ENCODE data around the gene CCDC150.
A peak's percentile ranks its signal among the peaks of the same experiment; 100 is the strongest.
"Not testable (repeated sequence)": the region's sequence is repeated elsewhere in the genome, so short reads cannot be mapped to it uniquely, and the experiment has no call there.

Gene CCDC150

DNA sequence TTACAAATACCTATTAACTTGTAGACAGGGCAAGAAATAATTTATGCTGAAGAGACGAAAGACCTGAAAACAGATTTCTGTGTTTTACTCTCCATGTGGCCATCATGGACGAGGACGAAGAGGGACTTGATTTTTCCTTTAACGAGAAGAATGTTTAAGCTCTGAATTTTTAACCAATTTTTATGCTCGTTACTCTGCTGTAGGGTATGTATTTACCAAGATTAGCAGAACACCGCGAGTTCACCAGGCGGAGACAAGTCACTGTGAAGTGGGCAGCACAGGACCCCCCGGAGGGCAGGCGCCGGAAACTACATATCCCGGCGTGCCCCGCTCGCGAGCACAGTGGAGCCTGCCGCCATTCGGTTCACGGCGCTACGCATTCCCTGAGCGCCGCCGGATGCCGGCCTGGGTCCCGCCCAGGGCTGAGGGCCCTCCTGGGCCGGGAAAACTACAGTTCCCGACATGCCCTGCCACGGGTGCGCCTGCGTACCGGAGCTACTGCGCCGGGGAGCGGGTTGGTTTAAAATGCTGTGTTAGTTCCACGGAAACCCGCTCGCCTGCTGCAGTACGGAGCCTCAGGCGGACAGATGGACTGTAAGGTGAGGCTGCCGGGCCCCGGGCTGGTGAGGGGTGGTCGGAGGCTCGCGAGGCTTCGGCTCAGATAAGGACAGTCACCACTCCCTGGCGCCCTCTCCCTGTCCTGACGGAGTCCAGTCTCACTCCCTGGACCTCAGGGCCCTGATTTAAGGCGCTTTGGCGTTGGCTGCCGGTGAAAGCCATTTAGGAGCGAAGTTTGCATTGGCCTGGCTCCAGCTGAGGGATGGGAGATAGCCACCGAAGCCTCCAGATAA lies at the start of gene CCDC150:
TSS of gene CCDC150 (plus strand) at position 536 of the 851 bp plus-strand sequence. CDS start at position 588, 52 bp downstream.
- peak; percentile 88 to 92 for DNase-seq

DNA sequence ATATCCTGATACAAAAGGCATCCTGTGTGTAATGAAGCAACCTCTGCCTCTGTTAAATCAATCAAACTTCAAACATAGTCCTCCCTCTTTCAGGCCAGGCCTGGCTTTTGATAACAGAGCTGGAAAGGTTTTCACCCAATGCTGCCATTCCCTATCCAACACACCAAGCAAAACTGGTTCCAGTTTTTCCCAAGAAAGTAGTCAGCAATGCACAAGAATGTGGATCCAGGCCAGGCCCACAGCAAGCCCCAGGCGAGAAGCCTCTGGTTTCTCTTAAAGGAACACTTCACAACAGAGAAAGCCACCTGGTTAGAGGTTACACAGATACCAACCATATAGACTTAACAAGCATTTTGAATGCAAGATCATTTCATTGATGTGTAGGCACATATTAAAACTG lies 49.2 kb upstream of the CCDC150 start:
- DNase-seq, result no peak

DNA sequence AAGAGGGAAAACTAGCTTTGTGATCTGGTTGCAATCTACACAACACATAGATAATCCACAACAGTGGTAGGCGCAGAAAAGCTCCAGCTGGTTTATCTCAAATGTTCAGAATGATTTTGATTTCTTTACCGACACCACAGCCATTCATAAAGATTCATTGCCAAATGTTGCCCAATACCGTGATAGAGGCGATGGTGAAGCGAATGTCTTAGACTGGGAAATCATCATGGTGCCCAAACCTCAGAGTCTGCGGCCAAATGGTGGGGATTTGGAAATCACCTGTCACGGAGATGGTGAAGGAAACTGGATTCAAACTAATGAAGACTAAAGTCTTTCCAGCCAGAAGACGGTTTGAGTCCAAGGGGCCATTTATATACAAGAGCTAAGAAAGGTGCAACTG lies 48.5 kb upstream of the CCDC150 start:
- no peak for DNase-seq

DNA sequence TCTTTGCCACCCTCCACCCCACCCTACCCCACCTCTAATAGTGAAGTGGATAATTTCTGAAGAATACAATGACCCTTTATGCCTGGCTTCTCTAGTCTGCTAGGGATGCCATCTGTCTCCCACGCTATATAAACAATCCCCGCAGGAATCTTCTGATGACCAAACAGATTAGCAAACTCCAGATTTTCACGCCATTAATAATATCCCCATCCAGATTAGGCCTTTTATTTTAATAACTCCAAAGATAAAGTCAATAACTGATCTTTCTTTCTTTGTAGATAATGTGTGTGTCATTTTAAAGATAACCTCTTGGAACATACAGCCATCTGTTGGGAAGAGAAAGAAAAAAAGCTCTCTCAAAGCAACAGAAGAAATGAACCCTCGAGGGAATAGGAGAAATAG lies 47.9 kb upstream of the CCDC150 start:
- DNase-seq, result peak in 1 of 2 donors; percentile 71

DNA sequence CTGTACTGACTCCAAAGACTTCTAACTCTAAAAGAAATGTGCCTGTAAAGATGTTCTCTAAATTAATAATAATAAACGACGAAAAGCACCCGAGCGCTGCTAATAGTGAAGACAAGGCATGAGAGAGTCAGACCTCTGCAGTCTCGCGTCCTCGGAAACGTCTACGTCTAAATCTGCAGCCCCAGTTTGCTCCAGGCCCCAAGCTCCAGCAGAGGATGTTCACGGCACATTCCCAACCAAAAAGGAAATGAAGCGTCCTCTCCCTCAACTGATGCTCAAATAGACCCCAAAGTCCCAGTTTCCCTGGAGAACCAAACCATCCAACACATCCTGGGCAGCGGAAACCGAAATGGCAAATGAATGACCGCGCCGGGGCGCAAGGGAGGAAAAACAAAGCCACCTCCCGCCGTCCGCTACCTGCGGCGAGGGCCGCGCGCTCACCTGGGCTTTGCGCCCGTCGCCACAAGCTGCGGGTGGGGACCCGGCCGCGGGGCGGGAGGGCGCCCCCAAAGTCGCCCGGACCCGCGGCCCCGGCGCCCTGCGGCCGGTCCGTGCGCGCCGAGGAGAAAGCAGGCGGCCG lies 47.1 kb upstream of the CCDC150 start:
- DNase-seq, result peak; percentile 49 to 55

DNA sequence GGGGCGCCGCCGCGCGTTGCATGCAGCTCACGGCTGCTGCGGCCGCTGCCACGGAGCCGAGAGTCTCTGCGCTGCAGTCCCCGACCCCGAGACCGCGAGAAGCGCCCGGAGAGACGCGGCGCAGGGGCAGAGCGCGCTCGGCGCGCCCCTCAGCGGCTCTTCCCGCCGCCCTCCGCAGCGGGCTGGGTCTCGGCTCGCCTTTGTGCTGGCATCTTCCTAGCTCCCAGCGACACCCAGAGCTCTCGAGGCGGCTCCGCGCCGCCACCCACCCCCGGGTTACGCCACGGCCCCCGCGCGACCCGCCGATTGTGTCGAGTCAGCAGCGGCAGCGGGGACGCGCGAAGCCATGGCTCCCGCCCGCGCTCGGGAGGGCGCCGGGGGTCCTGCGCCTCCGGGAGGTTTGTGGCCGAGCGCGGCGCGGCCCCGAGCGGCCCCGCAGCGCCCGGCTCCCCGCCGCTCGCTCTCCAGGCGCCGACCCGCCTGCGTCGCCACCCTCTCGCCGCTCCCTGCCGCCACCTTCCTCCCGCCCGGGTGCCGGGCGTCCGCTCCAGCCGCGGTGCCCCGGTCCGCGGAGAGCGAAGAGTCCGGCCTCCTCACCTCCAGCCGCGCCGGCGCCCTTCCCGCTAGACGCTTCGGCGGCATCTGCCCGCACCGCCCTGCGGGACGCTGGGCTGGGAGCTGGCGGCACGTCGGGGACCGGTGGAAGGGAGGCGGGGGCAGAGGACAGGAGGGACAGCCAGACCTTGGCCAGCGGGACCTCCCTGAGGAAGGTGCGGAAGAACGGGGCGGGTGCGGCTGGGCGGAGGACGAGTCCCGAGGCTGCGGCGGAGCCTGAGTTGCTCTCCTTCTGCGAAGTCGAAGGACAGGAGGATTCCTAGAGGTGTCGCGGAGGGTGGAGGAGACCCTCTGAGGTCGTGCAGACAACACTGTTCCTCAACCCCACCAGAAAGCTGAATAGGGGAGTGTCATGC lies 46.3 kb upstream of the CCDC150 start, which contains the start of gene HECW2:
TSS of gene HECW2 (minus strand) at position 644 of the 971 bp plus-strand sequence.
- peak; percentile 69 to 81 for DNase-seq

DNA sequence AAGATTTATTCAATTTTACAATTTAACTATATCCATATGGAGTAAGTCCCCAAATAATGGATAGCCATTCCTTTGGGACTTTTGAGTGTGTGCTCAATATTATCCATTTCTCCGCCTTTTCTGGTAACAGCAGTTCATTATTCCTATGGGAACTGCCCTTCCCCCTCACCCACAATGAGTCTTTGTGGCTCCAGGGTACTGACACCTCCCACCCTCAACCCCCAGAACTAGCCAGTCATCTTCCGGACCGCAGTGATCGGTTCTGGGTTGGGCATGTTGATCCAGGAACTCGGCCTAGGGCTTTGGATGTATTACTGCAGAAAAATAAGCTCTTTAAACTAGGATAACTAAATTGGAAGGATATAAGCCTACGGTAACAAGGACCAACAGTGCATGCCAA lies 45.4 kb upstream of the CCDC150 start:
- peak; percentile 71 to 72 for DNase-seq

DNA sequence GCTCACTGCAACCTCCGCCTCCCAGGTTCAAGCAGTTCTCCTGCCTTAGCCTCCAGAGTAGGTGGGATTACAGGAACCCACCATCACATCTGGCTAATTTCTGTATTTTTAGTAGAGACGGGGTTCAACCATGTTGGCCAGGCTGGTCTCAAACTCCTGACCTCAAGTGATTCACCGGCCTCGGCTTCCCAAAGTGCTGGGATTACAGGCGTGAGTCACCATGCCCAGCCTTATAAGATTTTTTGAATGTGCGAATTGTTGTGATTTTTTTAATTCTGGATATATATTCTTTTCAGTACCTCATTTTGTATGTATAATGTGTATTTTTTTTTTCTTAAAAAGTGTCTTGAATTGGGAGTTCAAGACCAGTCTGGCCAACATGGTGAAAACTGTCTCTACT lies 42.0 kb upstream of the CCDC150 start:
- DNase-seq, result no peak

DNA sequence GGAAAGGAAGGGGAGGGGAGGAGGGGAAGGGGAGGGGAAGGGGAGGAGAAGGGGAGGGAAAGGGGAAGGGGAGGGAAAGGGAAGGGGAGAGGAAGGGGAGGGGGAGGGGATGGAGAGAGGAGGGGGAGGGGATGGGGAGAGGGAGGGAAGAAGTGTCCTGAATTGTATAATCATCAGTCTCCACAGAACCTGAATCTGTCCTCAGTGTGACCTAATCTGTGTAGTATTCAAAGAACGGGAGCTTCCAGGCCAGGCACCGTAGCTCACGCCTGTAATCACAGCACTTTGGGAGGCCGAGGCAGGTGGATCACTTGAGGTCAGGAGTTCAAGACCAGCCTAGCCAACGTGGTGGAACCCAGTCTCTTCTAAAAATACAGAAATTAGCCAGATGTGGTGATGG lies 41.1 kb upstream of the CCDC150 start:
- DNase-seq, result no peak

DNA sequence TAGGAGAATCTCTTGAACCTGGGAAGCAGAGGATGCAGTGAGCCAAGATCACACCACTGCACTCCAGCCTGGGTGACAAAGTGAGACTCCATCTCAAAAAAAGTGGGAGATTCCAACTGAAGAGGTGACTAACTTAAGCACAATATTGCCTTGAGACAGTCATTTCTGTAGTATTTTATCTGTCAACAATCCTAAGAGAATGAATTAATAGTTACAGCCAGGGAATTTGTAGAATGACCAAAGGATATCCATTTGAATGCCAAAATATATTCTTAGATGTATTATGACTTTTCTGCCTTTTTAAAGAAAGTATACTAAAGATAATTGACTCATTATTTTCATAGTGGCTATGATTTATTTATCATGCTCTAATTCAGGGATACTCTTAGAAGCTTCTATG lies 40.7 kb upstream of the CCDC150 start:
- DNase-seq, result no peak

DNA sequence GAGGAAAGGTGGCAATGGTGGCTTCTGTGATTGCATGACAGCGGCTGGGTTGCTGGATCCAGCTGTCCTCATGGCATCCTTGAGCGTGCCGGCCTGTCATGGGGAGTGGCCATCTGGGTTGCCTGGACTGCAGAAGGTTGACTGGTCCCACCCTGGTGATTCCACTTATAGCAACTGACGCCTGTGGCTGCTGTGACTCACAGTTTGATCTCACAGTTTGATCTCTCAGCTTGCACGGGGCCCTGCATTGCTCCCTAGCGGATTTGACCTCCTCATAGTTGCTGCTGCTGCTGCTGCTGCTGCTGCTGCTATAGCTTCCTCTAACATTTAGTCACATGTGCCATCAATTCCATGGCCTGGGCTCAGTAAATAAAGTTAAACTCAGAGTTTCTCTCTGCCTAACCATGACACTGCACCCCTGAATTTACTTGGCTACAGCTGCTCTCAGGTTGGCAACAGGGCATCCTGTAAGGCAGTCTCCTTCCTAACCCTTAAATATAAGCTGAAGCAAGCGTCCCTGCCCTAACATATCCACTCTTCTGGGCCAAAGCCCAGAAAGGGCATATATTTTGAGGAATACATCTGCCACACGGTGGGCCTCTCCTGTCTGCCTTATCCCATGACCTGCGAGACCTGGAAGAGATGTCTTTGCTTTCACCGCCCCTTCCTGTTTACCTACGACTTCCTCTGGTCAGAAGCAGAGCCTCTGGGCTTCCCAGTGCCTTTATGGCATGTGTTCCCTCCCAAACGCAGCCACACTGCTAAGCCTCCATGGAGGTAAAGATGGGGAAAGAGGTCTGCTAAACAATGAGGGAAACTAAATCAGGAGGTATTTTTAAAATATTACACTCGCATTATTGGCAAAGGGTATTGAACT lies 37.8 kb upstream of the CCDC150 start:
- DNase-seq, result no peak

DNA sequence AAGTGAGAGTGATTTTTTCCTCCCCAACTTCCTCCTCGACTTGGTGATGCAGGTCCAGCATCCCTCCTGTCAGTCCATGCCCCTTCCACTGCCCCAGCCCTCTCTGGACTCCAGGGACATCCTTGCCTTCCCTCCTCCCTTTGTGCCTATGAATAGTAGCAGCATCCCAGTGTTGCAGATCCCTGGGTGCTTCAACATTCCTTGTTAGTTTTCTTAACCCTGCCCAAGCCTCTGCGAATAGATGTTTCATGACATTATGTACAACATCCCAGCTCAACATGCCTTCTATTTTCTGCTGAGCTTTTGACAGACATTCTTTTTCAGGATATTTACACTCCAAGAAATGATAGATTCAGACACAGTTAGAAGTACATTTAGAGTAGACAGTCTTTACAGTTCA lies 35.3 kb upstream of the CCDC150 start:
- DNase-seq, result no peak

DNA sequence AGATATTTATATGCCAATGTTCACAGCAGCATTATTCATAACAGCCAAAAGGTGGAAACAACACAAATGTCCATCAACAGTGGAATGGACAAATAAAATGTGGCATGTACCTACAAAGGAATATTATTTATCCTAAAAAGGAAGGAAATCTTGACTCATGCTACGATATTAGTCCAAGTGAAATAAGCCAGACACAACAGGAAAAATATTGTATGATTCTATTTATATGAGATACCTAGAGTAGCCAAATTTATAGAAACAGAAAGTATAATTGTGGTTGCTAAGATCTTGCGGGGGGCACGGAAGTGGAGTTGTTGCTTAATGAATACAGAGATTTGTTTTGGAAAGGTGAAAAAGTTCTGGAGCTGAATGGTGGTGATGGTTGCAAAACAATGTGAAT lies 33.0 kb upstream of the CCDC150 start:
- DNase-seq, result no peak

DNA sequence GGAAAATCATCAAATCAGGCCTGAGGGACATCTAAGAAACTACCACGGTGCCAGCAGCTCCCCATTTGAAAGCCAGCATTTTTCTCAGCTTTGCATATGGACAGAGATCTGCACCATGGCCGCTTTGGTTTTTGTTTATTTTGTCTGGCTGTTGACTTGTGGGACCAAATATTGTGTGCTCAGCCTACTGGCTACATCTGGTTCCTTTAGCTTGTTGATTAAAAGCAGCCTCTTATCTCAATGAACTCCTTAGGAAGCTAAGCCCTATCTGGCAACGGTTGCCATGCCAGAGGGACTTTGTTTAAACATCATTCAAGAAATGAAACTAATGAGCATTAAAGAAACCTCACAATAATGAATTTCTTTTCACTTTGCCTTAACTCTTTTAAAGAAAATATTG lies 32.4 kb upstream of the CCDC150 start:
- no peak for DNase-seq

DNA sequence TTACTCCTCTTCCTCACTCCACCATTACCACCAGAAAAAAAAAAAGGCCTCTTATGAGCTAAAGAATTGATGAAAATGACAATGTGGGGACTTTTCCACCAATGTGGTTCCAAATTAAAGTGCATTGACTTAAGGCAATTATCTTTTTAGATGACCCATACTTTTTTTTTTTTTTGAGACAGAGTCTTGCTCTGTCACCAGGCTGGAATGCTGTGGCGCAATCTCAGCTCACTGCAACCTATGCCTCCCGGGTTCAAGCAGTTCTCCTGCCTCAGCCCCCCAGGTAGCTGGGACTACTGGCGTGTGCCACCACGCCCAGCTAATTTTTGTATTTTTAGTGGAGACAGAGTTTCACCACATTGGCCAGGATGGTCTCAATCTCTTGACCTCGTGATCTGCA lies 31.6 kb upstream of the CCDC150 start:
- not testable (repeated sequence) for DNase-seq

DNA sequence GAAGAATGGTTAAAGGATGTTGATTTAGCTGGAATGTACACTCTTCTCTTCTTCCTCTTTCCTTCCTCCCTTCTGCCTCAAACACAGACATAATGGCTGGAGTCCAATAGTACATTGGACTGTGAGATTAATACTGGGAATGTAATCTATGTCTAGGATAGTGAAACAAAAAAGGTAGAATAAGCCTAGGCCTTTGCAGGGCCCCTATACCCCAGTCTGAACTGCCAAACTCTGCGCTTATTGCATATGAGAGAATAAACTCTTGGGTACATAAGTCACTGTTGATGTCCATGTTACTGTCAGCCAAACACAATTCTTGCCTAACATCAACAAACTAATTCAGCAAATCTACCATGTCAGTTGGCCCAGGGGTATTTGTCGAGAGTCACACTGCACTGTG lies 29.7 kb upstream of the CCDC150 start:
- DNase-seq, result no peak

DNA sequence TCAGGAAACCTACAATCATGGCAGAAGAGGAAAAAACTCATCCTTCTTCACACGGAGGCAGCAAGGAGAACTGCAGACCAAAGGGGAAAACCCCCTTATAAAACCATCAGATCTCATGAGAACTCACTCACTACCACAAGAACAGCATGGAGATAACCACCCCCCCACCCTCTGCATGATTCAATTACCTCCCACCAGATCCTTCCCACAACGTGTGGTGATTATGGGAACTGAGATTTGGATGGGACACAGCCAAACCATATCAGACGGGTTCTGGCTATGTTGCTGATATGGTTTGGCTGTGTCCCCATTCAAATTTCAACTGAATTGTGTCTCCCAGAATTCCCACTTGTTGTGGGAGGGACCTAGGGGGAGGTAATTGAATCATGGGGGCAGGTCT lies 28.7 kb upstream of the CCDC150 start:
- DNase-seq, result no peak

DNA sequence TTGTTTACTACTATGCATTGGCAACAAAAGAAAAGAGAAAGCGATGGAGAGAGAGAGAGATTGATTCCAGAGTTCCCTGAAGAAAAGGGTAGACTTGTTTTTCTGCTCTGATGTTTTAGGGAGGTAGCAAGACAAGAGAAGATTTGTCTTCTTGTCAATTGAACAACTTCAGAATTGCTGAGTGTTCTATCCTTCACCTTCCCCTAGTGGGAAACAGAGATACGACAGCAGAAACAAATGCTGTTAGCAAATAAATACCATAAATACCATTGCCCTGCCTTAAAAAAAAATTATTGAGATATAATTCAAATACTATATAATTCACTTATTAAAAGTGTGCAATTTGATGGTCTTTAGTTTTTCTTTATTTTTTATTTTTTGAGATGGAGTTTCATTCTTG lies 26.2 kb upstream of the CCDC150 start:
- no peak for DNase-seq

DNA sequence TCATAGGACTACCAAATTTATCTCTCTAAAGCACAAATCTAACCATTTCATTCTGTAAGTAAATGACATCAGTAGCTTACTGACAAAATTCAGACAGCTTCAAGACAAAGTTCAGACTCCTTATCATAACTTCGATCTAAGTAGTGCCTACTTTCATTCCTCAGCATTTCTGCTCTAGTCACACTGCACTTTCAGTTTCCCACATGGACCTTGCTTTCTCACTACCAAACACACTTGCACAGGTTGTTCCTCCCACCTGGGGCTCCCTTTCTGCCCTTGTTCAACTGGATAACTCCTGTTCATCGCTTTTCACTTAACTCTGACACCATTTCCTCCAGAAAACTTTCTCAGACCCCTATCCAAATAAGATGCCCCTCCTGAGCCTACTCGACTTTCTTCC lies 22.1 kb upstream of the CCDC150 start:
- DNase-seq, result no peak

DNA sequence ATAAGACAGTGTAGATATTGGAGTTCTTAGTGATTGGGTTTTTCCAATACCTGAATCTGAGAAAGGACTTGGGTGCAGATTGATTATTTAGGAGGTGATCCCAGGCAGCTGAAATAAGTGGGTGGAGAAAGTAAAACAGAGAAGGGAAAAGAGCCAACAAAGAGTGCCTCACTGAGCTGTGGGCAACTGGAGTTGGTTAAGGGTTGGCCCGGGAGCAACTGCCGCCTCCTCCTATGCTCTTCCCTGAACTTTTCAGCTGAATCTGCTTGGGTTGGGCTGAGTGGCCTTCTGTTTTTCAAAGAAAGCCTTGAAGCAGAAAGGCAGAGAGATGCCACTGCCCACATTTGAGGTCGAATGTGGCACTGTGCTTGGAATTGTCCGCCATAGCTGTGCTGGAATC lies 20.9 kb upstream of the CCDC150 start:
- DNase-seq, result no peak

DNA sequence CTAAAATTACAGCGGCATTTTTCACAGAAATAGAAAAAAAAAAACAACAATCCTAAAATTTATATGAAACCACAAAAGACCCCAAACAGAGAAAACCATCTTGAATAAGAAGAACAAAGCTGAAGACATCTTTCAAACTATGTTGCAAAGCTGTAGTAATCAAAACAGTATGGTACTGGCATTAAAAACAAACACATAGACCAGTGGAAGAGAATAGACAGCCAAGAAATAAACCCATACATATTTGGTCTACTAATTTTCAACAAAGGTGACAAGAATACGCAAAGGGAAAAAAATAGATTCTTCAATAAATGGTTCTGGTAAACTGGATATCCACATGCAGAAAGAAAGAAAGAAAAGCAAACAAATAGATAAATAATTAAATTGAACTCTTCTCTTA lies 9.0 kb upstream of the CCDC150 start:
- DNase-seq, result no peak

DNA sequence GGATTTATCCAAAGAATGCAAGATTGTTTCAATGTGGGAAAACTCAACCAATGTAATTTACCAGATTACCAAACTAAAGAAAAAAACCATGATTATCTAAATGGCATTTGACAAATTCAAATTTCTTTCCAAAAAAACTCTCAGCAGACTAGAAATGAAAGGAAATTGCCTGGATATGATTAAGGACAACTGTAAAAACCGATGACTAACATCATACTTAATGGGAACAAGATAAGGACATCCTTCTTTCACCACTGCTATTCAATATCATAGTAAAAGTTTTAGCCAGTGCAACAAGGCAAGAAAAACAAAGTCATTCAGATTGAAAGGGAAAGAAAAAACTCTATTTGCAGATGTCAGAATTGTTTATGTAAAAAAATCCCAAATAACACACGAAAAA lies 4.4 kb upstream of the CCDC150 start:
- no peak for DNase-seq
